ENCODE results near the gene CYP3A5. TPM values are rescaled to one million over a fixed set of nuclear protein-coding genes. Genes with fewer than 3 reads are reported as not detected.
"Not testable (repeated sequence)": the region's sequence is repeated elsewhere in the genome, so short reads cannot be mapped to it uniquely, and the experiment has no call there.

Gene CYP3A5
- total RNA-seq, 2 donors from 2014 or later = 0.59 to 1.2 TPM

DNA sequence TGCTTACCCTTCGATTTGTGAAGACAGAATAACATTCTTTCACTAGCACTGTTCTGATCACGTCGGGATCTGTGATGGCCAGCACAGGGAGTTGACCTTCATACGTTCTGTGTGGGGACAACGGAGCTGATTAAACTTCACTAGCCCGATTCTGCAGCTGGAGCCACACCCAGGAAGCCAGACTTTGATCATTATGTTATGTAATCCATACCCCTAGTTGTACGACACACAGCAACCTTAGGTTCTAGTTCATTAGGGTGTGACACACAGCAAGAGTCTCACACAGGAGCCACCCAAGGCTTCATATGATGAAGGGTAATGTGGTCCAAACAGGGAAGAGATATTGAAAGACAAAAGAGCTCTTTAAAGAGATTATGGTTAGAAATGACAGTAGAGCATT, 7.2 kb downstream of the CYP3A5 start:
- Histone ChIP-seq H3K36me3 (no peaks in the 10 kb centered on the region), H3K9me3 (no peaks in the 10 kb centered on the region), H3K4me3 (no peak overlapping the region), H3K27ac (no peak overlapping the region), H3K4me1 (no peaks in the 10 kb centered on the region), H3K27me3 (no peaks in the 10 kb centered on the region)
- no peak for DNase-seq (ENCODE audit: low spot score)
- TF ChIP-seq CTCF (IDR thresholded peaks at IDR 0.05) = no peak

GRCh38 chr7:99669782-99670181, 10.0 kb downstream of the CYP3A5 start:
- H3K27ac ChIP-seq = no peak overlapping the region
- DNase-seq (ENCODE audit: low spot score) = no peak
- H3K4me3 ChIP-seq = no peak overlapping the region
- H3K36me3 ChIP-seq = no peaks in the 10 kb centered on the region
- no peaks in the 10 kb centered on the region for H3K9me3 ChIP-seq
- no peaks in the 10 kb centered on the region for H3K4me1 ChIP-seq
- H3K27me3 ChIP-seq = no peaks in the 10 kb centered on the region
- TF ChIP-seq CTCF (IDR thresholded peaks at IDR 0.05) = no peak

DNA sequence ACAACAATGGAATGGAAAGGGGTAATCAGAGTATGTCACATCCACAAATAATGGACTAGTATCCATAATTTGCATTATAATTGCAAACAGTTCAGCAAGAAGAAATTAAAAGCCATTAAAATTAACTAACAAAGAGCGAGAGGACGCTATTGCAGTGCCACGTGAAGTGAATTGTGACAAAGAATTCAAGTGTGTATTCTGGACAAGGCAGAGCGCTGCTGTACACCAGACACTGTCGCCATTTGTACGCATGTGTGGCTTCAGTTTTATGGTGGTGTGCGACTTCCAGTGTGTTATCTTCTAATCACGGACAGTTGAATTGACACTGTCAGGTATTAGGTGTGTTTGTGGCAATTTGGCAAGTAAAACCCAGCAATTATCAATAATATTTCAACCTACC, 11.3 kb downstream of the CYP3A5 start:
- Histone ChIP-seq H3K27me3 (no peaks in the 10 kb centered on the region), H3K9me3 (no peaks in the 10 kb centered on the region), H3K36me3 (no peaks in the 10 kb centered on the region), H3K4me3 (no peak overlapping the region), H3K4me1 (no peaks in the 10 kb centered on the region), H3K27ac (no peak overlapping the region)
- no peak for DNase-seq (ENCODE audit: low spot score)
- no peak for TF ChIP-seq CTCF (IDR thresholded peaks at IDR 0.05)

DNA sequence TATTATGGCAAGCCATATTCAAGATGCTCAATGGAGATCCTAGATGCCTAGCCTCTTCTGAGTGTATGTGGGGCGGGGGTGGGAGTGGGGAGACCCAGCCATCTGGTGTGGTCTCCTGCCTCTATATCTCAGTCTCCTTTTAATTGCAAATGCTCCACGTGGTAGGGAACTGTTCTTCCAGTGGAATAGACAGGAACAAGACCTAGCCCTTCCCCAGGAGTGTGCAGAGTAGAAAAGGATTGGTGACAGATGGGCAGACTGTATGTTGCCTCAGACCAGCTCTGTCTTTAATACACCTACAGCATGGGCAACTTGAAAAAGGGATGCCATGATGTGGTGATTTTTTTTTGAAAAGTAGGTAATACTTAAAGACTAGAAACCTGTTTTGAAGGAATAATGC, 12.6 kb downstream of the CYP3A5 start:
- Histone ChIP-seq H3K4me3 (no peak overlapping the region), H3K9me3 (no peaks in the 10 kb centered on the region), H3K27ac (no peak overlapping the region), H3K36me3 (no peaks in the 10 kb centered on the region), H3K4me1 (no peaks in the 10 kb centered on the region), H3K27me3 (no peaks in the 10 kb centered on the region)
- no peak for DNase-seq (ENCODE audit: low spot score)
- no peak for TF ChIP-seq CTCF (IDR thresholded peaks at IDR 0.05)

- no peak for DNase-seq (ENCODE audit: low spot score)
- H3K27me3 ChIP-seq = no peaks in the 10 kb centered on the region
- no peak for TF ChIP-seq CTCF (IDR thresholded peaks at IDR 0.05)
- no peaks in the 10 kb centered on the region for H3K36me3 ChIP-seq
- no peak overlapping the region for H3K4me3 ChIP-seq
- H3K4me1 ChIP-seq = no peaks in the 10 kb centered on the region
- no peak overlapping the region for H3K27ac ChIP-seq
- H3K9me3 ChIP-seq = no peaks in the 10 kb centered on the region
Observed at GRCh38 chr7:99666013-99666395, 13.8 kb downstream of the CYP3A5 start.

DNA sequence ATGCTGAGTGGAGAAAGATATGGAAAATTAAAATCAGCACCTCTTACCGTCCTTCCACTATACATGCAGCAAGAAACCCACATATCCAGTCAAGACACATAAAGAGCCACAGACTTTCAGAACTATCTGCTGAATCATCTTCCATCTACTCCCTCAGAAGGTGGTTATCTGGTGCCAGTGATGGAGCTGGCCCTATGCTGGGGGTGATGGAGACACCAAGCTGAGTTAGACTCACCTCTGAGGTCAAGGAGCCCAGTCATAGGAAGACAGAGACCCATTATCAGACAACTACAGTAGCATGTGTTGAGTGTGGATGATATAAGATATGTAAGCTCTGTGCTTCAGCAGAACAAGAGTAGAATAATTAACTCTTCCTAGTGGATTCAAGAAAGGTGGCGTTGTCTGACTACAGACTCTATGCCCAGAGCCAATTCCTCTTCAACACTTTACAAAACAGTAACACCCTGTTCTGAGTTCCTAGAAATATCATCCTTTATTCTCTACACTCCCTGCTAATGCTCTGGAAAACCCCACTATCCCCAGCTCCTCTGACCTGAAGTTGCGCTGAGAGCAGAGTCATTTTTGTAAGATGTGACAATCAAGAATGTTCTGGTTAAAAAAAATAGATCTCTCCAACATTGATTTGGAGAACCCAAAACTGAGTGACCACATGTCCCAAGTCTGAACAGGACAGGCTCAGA, 14.3 kb downstream of the CYP3A5 start:
- no peaks in the 10 kb centered on the region for H3K36me3 ChIP-seq
- no peaks in the 10 kb centered on the region for H3K4me1 ChIP-seq
- H3K4me3 ChIP-seq = no peak overlapping the region
- no peak overlapping the region for H3K27ac ChIP-seq
- H3K27me3 ChIP-seq = no peaks in the 10 kb centered on the region
- no peaks in the 10 kb centered on the region for H3K9me3 ChIP-seq
- no peak for DNase-seq (ENCODE audit: low spot score)
- TF ChIP-seq CTCF (IDR thresholded peaks at IDR 0.05) = no peak

- H3K9me3 ChIP-seq; DNase-seq (ENCODE audit: low spot score); H3K36me3 ChIP-seq; H3K4me1 ChIP-seq; H3K27me3 ChIP-seq; H3K27ac ChIP-seq; H3K4me3 ChIP-seq: not testable (repeated sequence)
Observed at GRCh38 chr7:99657879-99658278, 21.9 kb downstream of the CYP3A5 start.

DNA sequence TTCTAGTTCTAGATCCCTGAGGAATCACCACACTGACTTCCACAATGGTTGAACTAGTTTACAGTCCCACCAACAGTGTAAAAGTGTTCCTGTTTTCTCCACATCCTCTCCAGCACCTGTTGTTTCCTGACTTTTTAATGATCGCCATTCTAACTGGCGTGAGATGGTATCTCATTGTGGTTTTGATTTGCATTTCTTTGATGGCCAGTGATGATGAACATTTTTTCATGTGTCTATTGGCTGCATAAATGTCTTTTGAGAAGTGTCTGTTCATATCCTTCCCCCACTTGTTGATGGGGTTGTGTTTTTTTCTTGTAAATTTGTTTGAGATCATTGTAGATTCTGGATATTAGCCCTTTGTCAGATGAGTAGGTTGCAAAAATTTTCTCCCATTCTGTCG, 25.2 kb downstream of the CYP3A5 start:
- not testable (repeated sequence) for H3K27me3 ChIP-seq; H3K9me3 ChIP-seq; H3K36me3 ChIP-seq; H3K27ac ChIP-seq; DNase-seq (ENCODE audit: low spot score); H3K4me3 ChIP-seq; H3K4me1 ChIP-seq

Measured in right atrium auricular region (tissue), 2 donors.